HT1080 (cell line): ENCODE results near the gene TFCP2L1. TPM values are rescaled to one million over a fixed set of nuclear protein-coding genes. Genes with fewer than 3 reads are reported as not detected.
"Not testable (repeated sequence)": the region's sequence is repeated elsewhere in the genome, so short reads cannot be mapped to it uniquely, and the experiment has no call there.

Source experiments
- DNase-seq: peaks from one replicate; pipeline ENCODE4 v3.0.0-alpha.2; 2015; ENCODE audit warnings: low read depth
- total RNA-seq: library from RNA; depleted of rRNA; stranded (reverse); fragments of >200 nt; shearing (Covaris generic); gene quantifications from 2 replicates; pipeline ENCODE4 v1.2.3, GENCODE V29; 2014

The TFCP2L1 gene
- total RNA-seq, 1 experiment from 2014 or later, result 0.10 TPM

DNA sequence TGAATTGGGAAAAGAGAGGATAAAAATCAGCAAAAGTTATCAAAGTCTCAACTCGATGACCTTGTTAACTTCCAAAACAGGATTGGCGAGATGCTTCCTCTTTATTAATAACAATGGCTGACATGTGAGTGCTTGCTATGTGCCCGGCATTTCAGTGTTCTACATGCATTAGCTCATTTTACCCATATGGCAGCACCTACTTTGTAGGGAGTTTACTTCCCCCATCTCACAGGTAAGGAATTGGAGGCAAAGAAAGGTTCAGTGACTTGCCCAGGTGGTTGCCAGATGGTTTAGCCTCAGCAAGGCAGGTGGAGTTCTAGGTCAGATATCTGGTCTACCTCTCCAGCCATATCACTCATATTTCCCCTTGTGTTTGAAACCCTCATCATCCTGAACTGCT, 12.4 kb downstream of the TFCP2L1 start:
- DNase-seq, result no peak

DNA sequence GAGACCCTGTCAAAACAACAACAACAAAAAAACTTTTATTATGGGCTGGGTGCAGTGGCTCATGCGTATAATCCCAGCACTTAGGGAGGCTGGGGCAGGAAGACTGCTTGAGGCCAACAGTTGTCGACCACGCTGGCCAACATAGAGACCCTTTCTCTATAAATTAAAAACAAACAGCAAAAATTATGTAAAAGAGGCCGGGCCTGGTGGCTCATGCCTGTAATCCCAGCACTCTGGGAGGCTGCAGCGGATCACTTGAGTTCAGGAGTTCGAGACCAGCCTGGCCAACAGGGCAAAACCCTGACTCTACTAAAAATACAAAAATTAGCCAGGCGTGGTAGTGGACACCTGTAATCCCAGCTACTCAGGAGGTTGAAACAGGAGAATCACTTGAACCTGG, 15.6 kb downstream of the TFCP2L1 start:
- DNase-seq, result not testable (repeated sequence)

DNA sequence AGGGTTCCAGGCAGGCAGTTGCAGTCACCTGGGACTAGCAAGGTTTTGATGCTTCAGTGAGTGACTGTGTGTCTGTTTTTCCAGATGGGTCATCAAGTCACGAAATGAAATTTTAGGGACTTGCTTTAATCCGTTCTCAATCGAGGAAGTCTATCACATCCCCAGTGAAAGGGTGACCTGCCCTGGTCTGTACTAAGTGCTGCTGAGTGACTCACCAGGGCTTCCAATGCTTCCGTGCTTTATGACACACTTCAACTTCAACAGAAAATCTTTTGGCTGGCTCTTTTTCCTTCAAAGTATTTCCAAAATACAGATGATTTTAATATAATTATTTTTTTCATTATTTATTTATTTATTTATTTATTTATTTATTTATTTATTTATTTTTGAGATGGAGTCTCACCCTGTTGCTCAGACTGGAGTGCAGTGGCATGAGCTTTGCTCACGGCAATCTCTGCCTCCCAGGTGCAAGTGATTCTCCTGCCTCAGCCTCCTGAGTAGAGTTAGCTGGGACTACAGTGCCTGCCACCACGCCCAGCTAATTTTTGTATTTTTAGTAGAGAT, 18.4 kb downstream of the TFCP2L1 start:
- peak; percentile 22 for DNase-seq

DNA sequence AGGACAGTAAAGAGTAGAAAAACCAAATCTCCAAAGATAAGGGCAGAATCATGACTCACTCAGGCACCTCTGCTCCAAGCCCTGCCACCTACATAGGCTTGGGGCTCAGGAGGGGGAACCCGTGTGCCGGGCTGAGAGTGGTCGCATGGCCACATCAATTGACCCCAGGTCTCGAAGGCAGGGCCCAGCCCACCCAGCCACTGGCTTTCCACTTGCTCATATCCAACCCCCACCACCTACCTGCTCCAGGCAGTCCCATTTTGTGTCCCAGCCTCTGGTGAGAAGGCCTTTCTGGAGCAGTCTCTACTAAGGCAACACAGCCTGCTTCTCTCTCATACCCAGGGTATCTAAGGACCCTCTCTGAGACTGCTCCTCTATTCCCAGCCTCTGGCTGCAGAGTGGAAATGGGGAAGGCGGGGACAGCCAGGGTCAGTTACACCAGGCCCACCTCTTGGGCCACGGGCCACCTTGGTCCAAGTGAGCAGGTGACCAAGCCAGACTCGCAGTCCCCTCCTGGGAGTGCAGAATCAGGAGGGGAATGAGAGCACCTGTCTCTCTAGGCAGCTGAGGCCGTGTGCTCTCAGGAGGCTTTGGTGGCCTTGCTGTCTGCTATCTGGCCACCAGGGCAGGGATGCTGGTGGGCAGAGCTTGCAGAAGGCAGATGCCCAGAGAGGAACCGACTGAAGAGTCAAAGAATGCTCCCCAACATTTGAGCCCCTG, 20.8 kb downstream of the TFCP2L1 start:
- no peak for DNase-seq

DNA sequence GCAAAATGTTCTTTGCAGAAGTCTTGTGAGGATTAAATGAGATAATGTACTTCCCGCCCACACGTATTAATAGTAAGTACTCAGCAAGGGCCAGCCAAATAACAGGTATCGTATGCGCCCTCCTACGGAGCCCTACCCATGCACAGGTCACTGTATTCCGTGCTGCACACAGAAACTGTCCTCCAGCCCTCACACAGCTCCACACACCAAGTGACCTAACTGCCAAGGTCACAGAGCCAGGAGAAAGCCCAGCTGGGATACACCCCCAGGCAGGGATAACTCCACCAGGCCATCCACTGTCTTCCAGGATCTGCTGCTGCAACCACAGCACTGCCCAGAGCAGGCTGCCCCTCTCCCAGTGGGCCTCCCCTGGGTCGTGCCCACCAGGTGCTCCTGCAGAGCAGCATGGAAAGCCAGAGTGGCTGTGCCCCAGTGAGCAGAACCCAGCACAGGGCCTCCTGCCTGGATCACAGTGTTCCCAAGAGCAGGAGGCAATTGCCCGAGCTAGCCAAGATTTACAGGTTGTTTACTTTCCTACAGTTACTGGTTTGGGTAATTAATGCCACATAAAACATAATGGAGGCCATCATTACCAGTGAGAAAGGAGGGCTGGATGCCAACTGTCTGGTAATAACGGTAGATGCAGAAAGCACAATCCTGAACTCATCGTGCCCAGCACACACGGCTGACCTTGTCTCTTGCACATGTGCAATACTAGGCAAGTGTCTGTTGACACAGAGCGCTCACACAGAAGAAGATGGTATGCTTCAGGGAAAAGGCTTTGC, 24.4 kb downstream of the TFCP2L1 start:
- no peak for DNase-seq

DNA sequence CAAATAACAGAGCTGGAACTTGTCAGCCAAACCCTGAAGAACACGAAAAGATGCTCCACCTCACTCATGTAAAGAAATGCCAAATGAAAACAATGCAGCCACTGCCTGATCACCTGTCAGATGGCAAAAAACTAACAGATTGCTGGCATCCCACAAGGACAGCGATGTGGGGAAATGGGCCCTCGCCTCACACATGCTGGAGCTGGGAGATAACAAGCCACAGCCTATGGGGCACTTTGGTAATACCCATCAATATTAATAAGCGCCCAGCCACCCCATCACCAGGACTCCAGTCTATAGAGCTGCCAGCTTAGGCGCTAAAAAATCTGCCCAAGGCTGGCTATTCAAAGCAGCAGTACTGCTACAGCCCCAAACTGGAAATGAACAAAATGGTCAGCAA, 27.0 kb downstream of the TFCP2L1 start:
- no peak for DNase-seq

DNA sequence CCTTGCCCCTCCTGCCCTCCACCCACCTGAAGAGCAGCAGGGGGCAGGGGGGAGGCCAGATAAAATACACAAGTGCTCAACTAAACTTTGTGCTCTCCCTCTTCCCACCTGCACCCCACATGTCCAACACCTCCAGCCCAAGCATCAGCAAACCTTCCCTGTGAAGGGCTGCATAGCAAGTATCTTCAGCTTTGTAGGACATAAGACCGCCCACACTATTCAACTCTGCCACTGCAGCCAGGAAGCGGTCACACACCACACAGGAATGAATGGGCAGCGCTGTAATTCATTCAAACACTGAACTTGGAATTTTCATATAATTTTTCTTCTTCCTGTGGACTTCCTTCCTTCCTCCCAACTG, 27.5 kb downstream of the TFCP2L1 start:
- peak; percentile 34 for DNase-seq

DNA sequence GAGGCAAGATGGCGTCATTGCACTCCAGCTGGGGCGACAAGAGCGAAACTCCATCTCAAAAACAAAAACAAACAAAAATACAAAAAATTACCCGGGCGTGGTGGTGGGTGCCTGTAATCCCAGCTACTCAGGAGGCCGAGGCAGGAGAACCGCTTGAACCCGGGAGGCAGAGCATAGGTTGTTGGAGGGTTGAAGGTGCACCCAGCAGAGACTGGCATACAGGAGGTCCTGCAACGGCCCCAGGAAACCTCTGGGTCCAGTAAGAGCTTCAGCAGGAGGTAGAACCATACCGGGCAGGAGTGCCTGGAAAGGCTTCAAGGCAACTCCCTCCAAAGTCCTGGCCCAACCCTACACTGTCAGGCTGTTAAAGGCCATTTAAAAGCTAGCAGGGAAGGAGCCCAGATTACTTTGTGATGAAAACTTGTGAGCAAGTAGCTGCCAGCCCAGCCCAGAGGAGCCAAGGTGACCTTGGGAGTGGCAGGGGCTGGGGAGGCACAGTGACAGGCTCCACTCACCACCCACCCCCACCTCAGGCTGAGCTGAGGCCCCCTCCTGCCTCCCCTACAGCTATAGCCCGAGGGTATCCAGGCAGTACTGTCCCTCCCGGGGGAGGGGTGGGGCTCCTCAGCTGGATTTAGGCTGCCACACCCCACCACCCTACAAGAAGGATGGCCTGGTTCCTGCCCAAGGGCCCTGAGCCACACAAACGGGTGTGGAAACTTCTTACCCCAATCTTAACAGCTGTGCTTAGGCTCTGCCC, 28.1 kb downstream of the TFCP2L1 start:
- DNase-seq, result no peak

DNA sequence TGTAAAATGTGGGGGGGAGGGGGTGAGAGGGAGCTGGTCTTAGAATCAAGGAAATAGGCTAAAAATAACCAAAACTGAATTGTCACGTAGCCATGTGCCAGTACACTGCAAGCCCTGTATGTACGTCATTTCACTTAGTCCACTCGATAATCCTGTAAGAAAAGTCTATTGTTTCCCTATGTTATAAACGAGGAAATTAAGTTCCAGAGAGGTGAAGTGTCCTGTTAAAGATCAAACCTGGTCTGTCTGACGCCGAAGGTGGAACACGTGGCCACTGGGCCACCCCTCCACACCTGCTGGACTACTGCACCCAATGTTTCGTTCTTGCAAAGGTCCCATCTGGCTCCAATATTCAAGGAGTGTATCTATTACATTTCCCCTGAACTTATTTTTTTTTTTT, 29.6 kb downstream of the TFCP2L1 start:
- DNase-seq, result no peak

DNA sequence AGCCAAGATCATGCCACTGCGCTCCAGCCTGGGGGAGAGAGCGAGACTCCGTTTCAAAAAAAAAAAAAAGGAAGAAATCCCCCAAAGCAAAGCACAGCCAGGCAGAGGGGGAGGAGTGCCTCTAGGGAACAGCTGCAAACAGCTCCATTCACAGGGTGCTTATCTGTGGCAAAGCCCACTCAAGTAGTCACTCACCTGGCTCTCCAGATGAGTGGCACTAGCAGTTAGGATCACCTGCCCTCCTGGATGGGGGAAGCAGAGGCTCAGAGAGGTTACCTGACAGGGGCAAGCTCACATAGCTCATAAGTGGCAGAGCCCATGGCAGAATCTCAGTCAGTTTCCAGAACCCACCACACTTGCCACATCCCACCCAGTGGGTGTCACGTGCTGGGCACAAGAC, 30.3 kb downstream of the TFCP2L1 start:
- no peak for DNase-seq

DNA sequence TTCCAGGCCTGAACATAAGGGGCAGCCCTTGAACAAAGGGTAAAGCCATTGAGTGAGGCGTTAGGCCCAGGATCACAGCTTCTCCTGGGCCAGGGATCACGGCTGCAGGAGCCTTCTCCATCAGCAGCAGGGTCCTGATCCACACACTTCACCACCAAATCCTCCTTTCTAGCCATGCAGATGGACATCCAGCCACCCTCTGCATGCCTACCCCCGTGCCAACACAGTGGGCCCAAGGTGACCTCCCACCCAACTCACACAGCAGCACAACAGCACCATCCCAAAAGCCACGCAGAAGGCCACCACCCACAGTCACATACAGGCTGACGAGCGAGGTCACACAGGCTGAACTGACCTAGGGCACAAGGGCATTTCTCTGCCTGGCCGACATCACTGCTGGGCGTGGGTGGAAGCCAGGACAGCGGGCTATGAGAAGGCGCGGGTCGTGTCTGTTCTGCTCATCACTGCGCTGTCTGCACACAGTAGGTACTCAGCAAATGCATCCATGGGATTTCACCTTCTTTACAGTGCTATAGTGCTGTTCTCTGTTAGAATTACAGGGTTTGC, 31.2 kb downstream of the TFCP2L1 start:
- no peak for DNase-seq

DNA sequence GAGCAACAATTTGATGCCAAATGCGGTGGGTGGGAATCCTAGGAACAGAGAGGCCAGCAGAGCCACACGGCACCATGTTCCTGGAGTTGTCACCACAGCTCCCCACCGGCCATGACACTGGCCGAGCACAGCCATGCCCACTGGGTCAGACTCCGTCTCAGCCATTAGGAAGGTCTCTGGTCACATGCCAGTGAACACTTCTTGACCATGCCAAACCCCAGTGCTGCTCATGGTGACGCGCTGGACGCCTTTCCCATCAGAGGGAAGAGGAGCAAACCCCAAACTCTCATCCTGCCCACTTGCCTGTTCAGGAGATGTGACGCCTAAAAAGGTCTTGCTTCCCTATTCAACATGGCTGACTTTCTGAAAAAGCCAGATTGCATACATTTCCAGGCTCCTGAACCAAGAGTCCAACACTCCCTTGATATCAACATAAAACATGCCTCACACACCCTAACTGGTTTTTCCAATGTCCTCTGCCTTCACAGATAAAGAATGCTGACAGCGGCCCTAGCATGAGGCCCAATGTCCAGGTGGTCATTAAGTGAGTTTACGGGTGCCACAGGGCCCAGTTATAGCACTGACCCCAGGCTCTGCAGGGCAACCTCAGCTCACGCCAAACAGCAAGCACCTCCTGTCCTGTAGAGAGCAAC, 31.9 kb downstream of the TFCP2L1 start:
- no peak for DNase-seq

DNA sequence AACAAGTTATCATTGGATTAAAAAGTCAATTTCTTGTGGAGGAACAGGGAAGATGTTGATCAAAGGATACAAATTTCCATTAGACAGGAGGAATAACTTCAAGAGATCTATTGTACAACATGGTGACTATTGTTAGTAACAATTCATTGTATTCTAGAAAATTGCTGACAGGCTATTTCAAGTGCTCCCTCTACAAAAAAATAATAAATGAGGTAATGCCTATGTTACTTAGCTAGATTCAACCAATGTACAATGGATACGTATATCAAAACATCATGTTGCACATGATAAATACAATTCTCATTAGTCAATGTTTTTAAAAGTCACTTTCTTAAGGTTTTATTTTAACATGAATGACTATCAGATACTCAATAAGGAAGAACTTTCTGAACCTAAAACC, 33.5 kb downstream of the TFCP2L1 start:
- DNase-seq, result no peak

DNA sequence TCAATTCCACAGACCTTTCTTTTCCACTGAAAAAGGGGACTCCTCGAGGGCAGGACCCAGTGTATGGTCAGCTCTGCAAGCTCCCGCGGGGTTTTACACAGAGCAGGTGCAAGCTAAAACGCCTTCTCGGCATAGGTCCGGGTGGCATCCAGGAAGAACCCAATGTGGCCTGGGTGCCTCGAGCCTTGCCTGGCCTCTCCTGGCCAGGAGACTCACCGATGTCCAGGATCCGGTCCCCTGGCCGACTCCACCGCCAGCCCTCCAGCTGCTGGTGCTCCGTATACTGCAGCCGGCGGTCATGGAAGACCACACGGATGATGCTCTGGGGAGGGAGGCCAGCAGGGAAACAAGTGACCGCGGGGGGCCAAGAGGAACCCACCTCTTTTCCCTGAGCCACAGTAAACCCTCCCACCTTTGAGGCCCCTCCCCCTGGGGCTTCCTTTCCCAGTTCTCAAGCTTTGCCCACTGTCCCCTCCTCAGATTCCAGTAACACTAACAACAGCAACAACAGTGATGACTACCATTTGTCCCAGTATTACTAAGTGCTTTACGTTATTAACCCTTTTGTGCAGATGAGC, 36.1 kb downstream of the TFCP2L1 start:
- no peak for DNase-seq

DNA sequence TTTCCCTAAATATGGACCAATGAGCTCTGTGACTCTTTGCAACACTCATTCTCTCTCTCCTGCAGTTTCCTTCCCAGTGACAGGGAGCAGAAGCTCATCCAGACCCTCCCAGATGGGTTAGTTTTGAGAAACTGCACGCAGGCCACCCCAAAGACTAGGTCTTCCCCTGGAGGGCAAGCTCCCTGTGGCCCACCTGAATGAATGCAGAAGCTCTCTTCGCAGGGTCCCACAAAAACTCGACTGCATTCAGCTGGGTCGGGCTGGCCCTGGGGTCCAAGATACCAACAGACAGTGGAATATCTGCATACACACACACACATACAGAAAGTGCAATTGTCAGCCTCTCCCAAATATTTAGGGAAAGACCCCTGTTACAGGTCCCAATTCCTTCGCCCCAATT, 37.0 kb downstream of the TFCP2L1 start:
- no peak for DNase-seq

DNA sequence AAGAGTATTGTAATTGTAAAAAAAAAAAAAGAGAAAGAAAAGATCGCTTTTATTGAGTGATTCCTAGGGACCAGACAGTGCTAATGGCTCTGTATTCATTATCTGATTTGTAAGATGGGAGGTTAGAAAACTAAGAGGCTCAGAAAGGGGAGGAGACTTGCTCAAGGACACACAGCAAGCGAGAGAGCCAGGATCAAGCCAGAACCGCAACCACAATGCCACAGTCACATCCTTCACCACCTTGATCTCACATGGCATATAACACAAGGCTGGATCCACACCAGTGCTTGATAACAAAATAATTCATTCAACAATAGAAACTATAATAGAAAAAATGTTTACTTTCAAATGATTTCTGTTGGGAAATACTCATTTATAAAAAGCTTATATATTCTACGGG, 37.5 kb downstream of the TFCP2L1 start:
- peak; percentile 26 for DNase-seq

DNA sequence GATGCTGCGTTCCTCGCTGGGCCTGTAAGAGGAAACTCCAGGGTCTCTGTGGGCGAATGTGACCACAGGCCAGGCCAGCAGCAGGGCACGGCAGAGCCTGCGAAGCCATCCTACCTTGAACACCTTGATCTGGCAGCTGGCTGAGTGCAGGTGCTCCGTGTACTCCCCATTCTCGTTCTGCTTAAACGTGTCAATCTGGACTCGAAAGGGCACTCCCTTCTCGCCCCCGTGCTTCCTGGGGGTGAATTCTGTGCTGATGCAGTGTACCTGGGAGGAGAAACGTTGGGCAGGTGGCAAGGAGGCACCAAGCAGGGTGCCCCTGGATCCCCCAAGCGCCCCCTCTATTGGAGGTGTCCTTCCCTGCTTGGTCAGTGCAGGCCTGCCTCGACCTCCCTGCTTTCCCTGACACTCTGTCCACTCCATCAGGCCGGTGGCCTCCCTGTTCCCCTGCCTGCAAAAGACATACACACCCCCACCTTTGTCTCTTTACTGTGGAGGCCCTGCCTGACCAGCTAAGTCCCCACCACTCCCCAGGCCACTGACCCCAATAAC, 38.2 kb downstream of the TFCP2L1 start:
- no peak for DNase-seq

DNA sequence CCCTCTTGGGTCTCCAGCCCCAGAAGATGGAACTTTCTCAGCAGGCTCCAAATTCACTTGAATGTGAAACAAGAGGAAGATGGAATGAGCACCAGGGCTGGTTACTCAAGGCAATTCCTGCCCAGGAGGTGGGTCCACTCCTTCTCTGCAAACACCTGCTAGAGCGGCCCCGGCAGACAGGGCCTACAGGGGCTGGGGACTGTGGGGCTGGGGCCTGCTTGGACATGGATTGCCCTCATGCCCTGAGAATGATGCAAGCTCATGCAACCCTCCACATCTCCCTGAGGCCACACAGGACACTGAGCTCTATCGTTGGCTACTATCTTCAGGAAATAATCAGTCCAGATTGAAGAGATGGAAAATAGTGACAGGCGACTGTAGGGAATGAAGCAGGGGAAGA, 39.1 kb downstream of the TFCP2L1 start:
- no peak for DNase-seq

DNA sequence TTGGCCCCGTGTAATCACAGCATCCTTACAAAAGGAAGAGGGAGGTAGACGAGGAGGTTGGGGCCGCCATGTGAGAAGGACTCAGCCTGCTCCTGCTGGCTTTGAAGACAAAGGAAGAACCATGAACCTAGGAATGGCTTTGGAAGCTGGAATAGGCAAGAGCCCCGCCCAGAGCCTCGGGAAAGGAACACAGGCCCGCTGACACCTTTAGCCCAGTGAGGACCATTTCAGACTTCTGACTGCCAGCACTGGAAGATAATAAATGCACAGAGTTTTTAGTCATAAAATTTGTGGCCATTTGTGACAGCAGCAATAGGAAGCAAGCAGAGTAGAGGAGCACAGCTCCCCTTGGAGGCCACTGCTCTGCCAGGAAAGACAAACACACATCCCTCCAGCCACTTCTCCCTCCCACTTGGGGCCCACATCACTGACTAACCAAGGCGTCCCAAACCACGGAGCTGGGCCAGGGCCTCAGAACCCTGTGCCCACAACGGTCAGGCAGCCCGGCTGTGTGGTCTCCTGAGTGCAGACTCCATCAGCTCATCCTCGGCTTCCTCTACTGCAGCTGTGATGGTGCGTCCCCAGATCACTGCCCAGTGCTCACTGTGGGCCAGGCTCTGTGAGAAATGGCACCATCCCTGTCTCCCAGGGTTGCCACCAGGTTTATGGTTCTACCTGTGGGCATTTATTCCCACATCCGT, 39.7 kb downstream of the TFCP2L1 start:
- no peak for DNase-seq

DNA sequence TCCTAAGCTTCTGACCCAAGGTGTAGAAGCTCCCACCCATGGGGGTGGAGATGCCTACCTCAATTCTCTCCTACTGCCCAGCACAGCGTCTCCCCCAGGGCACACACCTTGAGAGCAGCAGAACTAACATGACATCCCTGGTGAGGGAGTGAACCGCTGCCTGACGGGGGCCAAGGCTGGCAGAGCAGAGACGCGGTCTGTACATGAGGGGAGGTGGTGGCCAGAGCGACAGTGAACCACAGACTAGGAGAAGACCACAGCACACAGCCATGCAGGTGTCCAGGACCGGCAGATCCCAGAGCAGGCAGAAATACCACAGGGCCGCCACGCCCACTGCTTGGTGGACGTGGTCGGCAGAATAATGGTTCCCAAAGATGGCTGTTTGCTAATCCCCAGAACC, 40.4 kb downstream of the TFCP2L1 start:
- no peak for DNase-seq
